GM12872 (cell line): ENCODE data around the gene RBBP8NL.

Experiments
- CTCF ChIP-seq: IDR thresholded peaks from 3 replicates; pipeline ENCODE4 v1.5.1; 2011; ENCODE audit warnings: low read depth, mild to moderate bottlenecking, low read length, moderate library complexity; ENCODE audit not compliant: insufficient read depth

RBBP8NL gene

GRCh38 chr20:62406635-62407176, 20.6 kb downstream of the RBBP8NL start:
- no peak for TF ChIP-seq CTCF

- no peak for TF ChIP-seq CTCF
These were observed 21.3 kb downstream of the RBBP8NL start for GRCh38 chr20:62405981-62406513.

- peak; percentile 38; the same call in 1 of the 3 replicates for TF ChIP-seq CTCF
These were observed 22.0 kb downstream of the RBBP8NL start for GRCh38 chr20:62405108-62405980.

- no peak for TF ChIP-seq CTCF
These were observed 22.6 kb downstream of the RBBP8NL start for GRCh38 chr20:62404761-62405107.

GRCh38 chr20:62404112-62404665, 23.1 kb downstream of the RBBP8NL start:
- no peak for TF ChIP-seq CTCF

GRCh38 chr20:62403331-62403730, 24.0 kb downstream of the RBBP8NL start:
- no peak for TF ChIP-seq CTCF

GRCh38 chr20:62402456-62403150, 24.7 kb downstream of the RBBP8NL start:
- TF ChIP-seq CTCF, result no peak
